ENCODE measurements around the gene CSTA.

GRCh38 chr3:122324871-122325323 is at the start of gene CSTA:
- TF ChIP-seq, protein P1, sequence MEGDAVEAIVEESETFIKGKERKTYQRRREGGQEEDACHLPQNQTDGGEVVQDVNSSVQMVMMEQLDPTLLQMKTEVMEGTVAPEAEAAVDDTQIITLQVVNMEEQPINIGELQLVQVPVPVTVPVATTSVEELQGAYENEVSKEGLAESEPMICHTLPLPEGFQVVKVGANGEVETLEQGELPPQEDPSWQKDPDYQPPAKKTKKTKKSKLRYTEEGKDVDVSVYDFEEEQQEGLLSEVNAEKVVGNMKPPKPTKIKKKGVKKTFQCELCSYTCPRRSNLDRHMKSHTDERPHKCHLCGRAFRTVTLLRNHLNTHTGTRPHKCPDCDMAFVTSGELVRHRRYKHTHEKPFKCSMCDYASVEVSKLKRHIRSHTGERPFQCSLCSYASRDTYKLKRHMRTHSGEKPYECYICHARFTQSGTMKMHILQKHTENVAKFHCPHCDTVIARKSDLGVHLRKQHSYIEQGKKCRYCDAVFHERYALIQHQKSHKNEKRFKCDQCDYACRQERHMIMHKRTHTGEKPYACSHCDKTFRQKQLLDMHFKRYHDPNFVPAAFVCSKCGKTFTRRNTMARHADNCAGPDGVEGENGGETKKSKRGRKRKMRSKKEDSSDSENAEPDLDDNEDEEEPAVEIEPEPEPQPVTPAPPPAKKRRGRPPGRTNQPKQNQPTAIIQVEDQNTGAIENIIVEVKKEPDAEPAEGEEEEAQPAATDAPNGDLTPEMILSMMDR (conservative IDR thresholded peaks at IDR 0.05; ENCODE audit: low read length), result no peak
- TF ChIP-seq EZH2phosphoT487 (IDR thresholded peaks at IDR 0.05; ENCODE audit: borderline replicate concordance), result no peak
